ENCODE measurements around the gene MEIS2. TPM values are rescaled to one million over a fixed set of nuclear protein-coding genes. Genes with fewer than 3 reads are reported as not detected.

MEIS2 gene
- total RNA-seq, 1 experiment from 2014 or later: 28.7 TPM

- intact Hi-C loops (cut with micrococcal nuclease; ENCODE audit: unreplicated experiment): no loop called here
- no peak overlapping the region for H3K4me3 ChIP-seq (ENCODE audit: low read depth, low read length)
- peak overlapping the region; percentile 52 for H3K4me3 Mint-ChIP-seq (ENCODE audit: unreplicated experiment)
- BruUV-seq (replicated peaks): no TSS peak
- ChIA-PET CTCF (no interaction called here), POLR2A (no interaction called here)
- H3K36me3 Mint-ChIP-seq (ENCODE audit: insufficient read depth, unreplicated experiment): peaks cover 10% of the 10 kb centered on the region
- H3K27me3 ChIP-seq (replicated peaks; ENCODE audit: control insufficient read depth, insufficient read depth, low read length): no peaks in the 10 kb centered on the region
- no peaks in the 10 kb centered on the region for H3K9me3 Mint-ChIP-seq (ENCODE audit: unreplicated experiment)
- H3K27me3 Mint-ChIP-seq (ENCODE audit: insufficient read depth, unreplicated experiment): no peaks in the 10 kb centered on the region
- no peaks in the 10 kb centered on the region for H3K9me3 ChIP-seq
- H3K27ac Mint-ChIP-seq (ENCODE audit: unreplicated experiment): no peak overlapping the region
- no peaks in the 10 kb centered on the region; the same call in 1 of the 2 replicates for H3K36me3 ChIP-seq (ENCODE audit: control insufficient read depth, insufficient read depth, low read length)
- no peak for TF ChIP-seq CTCF (IDR thresholded peaks at IDR 0.05; ENCODE audit: insufficient read depth in 1 of 2, low read depth in 1 of 2, low read length in 1 of 2, severe bottlenecking in 1 of 2, unreplicated experiment in 1 of 2)
- no peak for DNase-seq
- peaks cover 17% of the 10 kb centered on the region for H3K4me1 ChIP-seq
- peaks cover 24% of the 10 kb centered on the region for H3K4me1 Mint-ChIP-seq (ENCODE audit: low read depth, unreplicated experiment)
Observed at GRCh38 chr15:36888011-36888992, 212.0 kb downstream of the MEIS2 start.

GRCh38 chr15:36887214-36887961 lies 213.0 kb downstream of the MEIS2 start:
- DNase-seq: no peak
- peak overlapping the region; percentile 52 for H3K4me3 Mint-ChIP-seq (ENCODE audit: unreplicated experiment)
- peaks cover 2% of the 10 kb centered on the region for H3K27me3 Mint-ChIP-seq (ENCODE audit: insufficient read depth, unreplicated experiment)
- no peak overlapping the region for H3K27ac Mint-ChIP-seq (ENCODE audit: unreplicated experiment)
- peaks cover 24% of the 10 kb centered on the region for H3K4me1 Mint-ChIP-seq (ENCODE audit: low read depth, unreplicated experiment)
- no peak overlapping the region for H3K4me3 ChIP-seq (ENCODE audit: low read depth, low read length)
- POLR2A ChIA-PET: no interaction called here
- TF ChIP-seq CTCF (IDR thresholded peaks at IDR 0.05; ENCODE audit: insufficient read depth in 1 of 2, low read depth in 1 of 2, low read length in 1 of 2, severe bottlenecking in 1 of 2, unreplicated experiment in 1 of 2): no peak
- H3K9me3 ChIP-seq: no peaks in the 10 kb centered on the region
- intact Hi-C loops (cut with micrococcal nuclease; ENCODE audit: unreplicated experiment): no loop called here
- H3K9me3 Mint-ChIP-seq (ENCODE audit: unreplicated experiment): no peaks in the 10 kb centered on the region
- CTCF ChIA-PET: no interaction called here
- H3K36me3 Mint-ChIP-seq (ENCODE audit: insufficient read depth, unreplicated experiment): peaks cover 16% of the 10 kb centered on the region
- no peaks in the 10 kb centered on the region; the same call in 1 of the 2 replicates for H3K36me3 ChIP-seq (ENCODE audit: control insufficient read depth, insufficient read depth, low read length)
- H3K4me1 ChIP-seq: peaks cover 17% of the 10 kb centered on the region
- BruUV-seq (replicated peaks): no TSS peak
- H3K27me3 ChIP-seq (replicated peaks; ENCODE audit: control insufficient read depth, insufficient read depth, low read length): no peaks in the 10 kb centered on the region; the same call in 1 of the 2 replicates

DNA sequence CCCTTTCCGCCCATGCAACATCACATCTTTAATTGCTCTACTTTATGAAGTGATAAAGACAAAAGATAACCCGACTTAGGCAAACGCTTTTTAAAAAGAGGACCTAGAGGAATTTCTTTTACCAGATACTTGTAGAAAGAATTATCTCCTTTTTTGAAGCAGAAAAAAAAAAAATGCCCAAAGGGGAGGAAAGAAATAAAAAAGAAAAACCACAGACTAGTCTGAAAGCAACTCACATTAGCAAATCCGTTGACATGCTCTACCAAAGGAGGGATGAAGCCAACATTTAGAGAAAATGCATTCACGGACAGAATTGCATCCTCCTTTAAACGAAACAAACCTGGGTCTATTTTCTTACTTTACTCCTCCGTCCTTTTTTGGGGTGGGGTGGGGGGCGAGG lies 213.6 kb downstream of the MEIS2 start:
- Histone ChIP-seq H3K4me1 (peaks cover 17% of the 10 kb centered on the region), H3K27me3 (replicated peaks; ENCODE audit: control insufficient read depth, insufficient read depth, low read length) (no peaks in the 10 kb centered on the region; the same call in 1 of the 2 replicates), H3K9me3 (no peaks in the 10 kb centered on the region), H3K36me3 (ENCODE audit: control insufficient read depth, insufficient read depth, low read length) (no peaks in the 10 kb centered on the region), H3K4me3 (ENCODE audit: low read depth, low read length) (no peak overlapping the region)
- intact Hi-C loops (cut with micrococcal nuclease; ENCODE audit: unreplicated experiment): no loop called here
- Mint-ChIP-seq H3K27ac (ENCODE audit: unreplicated experiment) (no peak overlapping the region), H3K9me3 (ENCODE audit: unreplicated experiment) (no peaks in the 10 kb centered on the region), H3K4me1 (ENCODE audit: low read depth, unreplicated experiment) (peaks cover 24% of the 10 kb centered on the region), H3K36me3 (ENCODE audit: insufficient read depth, unreplicated experiment) (peaks cover 16% of the 10 kb centered on the region), H3K4me3 (ENCODE audit: unreplicated experiment) (no peak overlapping the region), H3K27me3 (ENCODE audit: insufficient read depth, unreplicated experiment) (peaks cover 2% of the 10 kb centered on the region)
- no peak for DNase-seq
- TF ChIP-seq CTCF (IDR thresholded peaks at IDR 0.05; ENCODE audit: insufficient read depth in 1 of 2, low read depth in 1 of 2, low read length in 1 of 2, severe bottlenecking in 1 of 2, unreplicated experiment in 1 of 2): no peak
- BruUV-seq (replicated peaks): no TSS peak
- ChIA-PET CTCF (no interaction called here), POLR2A (no interaction called here)

Measured in Caco-2 (cell line).